ENCODE data around the gene SDSL. TPM values are rescaled to one million over a fixed set of nuclear protein-coding genes. Genes with fewer than 3 reads are reported as not detected.

Gene SDSL
- total RNA-seq, 4 donors from 2014 or later = 0.91 to 1.4 (median 0.98) TPM; not detected in 1

GRCh38 chr12:113459981-113460380 is 37.8 kb downstream of the SDSL start:
- Histone ChIP-seq H3K9me3 (no peaks in the 10 kb centered on the region), H3K4me3 (no peak overlapping the region), H3K27me3 (peaks cover 47 to 49% (median 47%) of the 10 kb centered on the region in 3 donors), H3K4me1 (peaks cover 14 to 21% of the 10 kb centered on the region in 2 donors), H3K27ac (no peak overlapping the region), H3K36me3 (no peaks in the 10 kb centered on the region)
- in situ Hi-C loops (cut with MboI; ENCODE audit: low sequenced_read_pairs in 4 of 4) = loop anchor here (25.0 kb wide), 1 partner anchor 452 kb away; no protein-coding TSS in a partner anchor
- intact Hi-C loops (cut with DNase I; ENCODE audit: low total_unique reads) = no loop called here
- ATAC-seq (no peak), DNase-seq (no peak)
- TF ChIP-seq CTCF (IDR thresholded peaks at IDR 0.05 in 4 of 5, conservative IDR thresholded peaks at IDR 0.05 in 1 of 5) (no peak), POLR2A (IDR thresholded peaks at IDR 0.05) (no peak)

DNA sequence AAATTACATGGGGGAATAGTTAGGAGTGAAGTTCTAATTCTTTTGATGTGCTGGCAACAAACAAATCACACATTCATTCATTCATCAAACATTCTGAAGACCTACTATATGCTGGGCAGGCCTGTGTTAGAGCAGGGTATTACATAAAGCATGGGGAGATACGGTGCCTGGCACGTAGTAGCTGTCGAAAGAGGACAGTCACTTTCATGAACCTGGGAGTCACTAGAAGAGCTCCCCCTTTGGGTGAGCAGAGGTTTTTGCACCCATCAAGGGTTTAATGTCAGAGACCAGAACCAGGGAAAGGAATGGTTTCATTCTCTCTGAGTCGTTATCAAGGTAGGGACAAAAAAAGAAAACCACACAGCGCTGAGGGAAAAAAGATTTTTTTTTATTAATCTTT is 39.5 kb downstream of the SDSL start:
- H3K27ac ChIP-seq = no peak overlapping the region
- H3K9me3 ChIP-seq = no peaks in the 10 kb centered on the region
- intact Hi-C loops (cut with DNase I; ENCODE audit: low total_unique reads) (loop anchor here (2.0 kb wide), 1 partner anchor 451 kb away; no protein-coding TSS in a partner anchor), in situ Hi-C loops (cut with MboI; ENCODE audit: low sequenced_read_pairs in 4 of 4) (loop anchor here (25.0 kb wide), 1 partner anchor 451 kb away; no protein-coding TSS in a partner anchor)
- no peak for ATAC-seq
- no peaks in the 10 kb centered on the region for H3K36me3 ChIP-seq
- peaks cover 64 to 66% (median 64%) of the 10 kb centered on the region in 3 donors for H3K27me3 ChIP-seq
- no peak for DNase-seq
- no peak overlapping the region for H3K4me3 ChIP-seq
- no peak for TF ChIP-seq CTCF (IDR thresholded peaks at IDR 0.05 in 4 of 5, conservative IDR thresholded peaks at IDR 0.05 in 1 of 5)
- TF ChIP-seq POLR2A (IDR thresholded peaks at IDR 0.05) = no peak
- H3K4me1 ChIP-seq = peaks cover 19 to 21% of the 10 kb centered on the region in 2 donors

GRCh38 chr12:113462117-113462774 is 40.1 kb downstream of the SDSL start:
- Histone ChIP-seq H3K4me3 (peak overlapping the region in 3 of 4 donors; percentile 24 to 44 (median 28)), H3K27ac (no peak overlapping the region), H3K4me1 (peaks cover 19 to 26% of the 10 kb centered on the region in 2 donors), H3K9me3 (no peaks in the 10 kb centered on the region), H3K27me3 (peaks cover 69 to 72% (median 70%) of the 10 kb centered on the region in 3 donors), H3K36me3 (no peaks in the 10 kb centered on the region)
- peak; percentile 56 to 73 for ATAC-seq
- TF ChIP-seq CTCF (IDR thresholded peaks at IDR 0.05 in 4 of 5, conservative IDR thresholded peaks at IDR 0.05 in 1 of 5) (peak in 3 of 5 experiments; percentile 50 to 71 (median 65)), POLR2A (IDR thresholded peaks at IDR 0.05) (no peak)
- intact Hi-C loops (cut with DNase I; ENCODE audit: low total_unique reads) = loop anchor here (2.0 kb wide), 1 partner anchor 451 kb away; no protein-coding TSS in a partner anchor
- DNase-seq = peak; percentile 22 to 55
- in situ Hi-C loops (cut with MboI; ENCODE audit: low sequenced_read_pairs in 4 of 4) = loop anchor here (25.0 kb wide), 1 partner anchor 450 kb away; no protein-coding TSS in a partner anchor

GRCh38 chr12:113462998-113463745 is 41.0 kb downstream of the SDSL start:
- intact Hi-C loops (cut with DNase I; ENCODE audit: low total_unique reads) (loop anchor here (2.0 kb wide), 1 partner anchor 450 kb away; no protein-coding TSS in a partner anchor), in situ Hi-C loops (cut with MboI; ENCODE audit: low sequenced_read_pairs in 4 of 4) (loop anchor here (25.0 kb wide), 1 partner anchor 449 kb away; no protein-coding TSS in a partner anchor)
- Histone ChIP-seq H3K4me1 (peaks cover 22 to 27% of the 10 kb centered on the region in 2 donors), H3K27me3 (peaks cover 75 to 78% (median 75%) of the 10 kb centered on the region in 3 donors), H3K36me3 (no peaks in the 10 kb centered on the region), H3K4me3 (peak overlapping the region; percentile 17 to 44 (median 26)), H3K9me3 (no peaks in the 10 kb centered on the region), H3K27ac (no peak overlapping the region)
- no peak for ATAC-seq
- DNase-seq = no peak
- TF ChIP-seq CTCF (IDR thresholded peaks at IDR 0.05 in 4 of 5, conservative IDR thresholded peaks at IDR 0.05 in 1 of 5) (no peak), POLR2A (IDR thresholded peaks at IDR 0.05) (no peak)

Measured in gastrocnemius medialis (tissue), 4 donors.